ENCODE measurements around the gene MTARC2. TPM values are rescaled to one million over a fixed set of nuclear protein-coding genes. Genes with fewer than 3 reads are reported as not detected.

MTARC2 gene
- total and polyA plus RNA-seq, 2 donors (not counting 1 experiment from before 2014, with no cell fraction given) = 12.6 to 14.5 TPM

- no peaks in the 10 kb centered on the region for H3K79me2 ChIP-seq (ENCODE audit: control insufficient read depth, insufficient read depth, low read length)
- DNase-seq (ENCODE audit: low read depth in 2 of 2) = peak; percentile 30 to 54
- H3K4me1 ChIP-seq (ENCODE audit: control insufficient read depth, extremely low read depth, insufficient read depth, low read length) = peaks cover 10% of the 10 kb centered on the region
- H3K4me2 ChIP-seq (ENCODE audit: extremely low read depth, insufficient read depth, low read length) = no peak overlapping the region
- no peak overlapping the region for H3K9ac ChIP-seq (ENCODE audit: insufficient read depth, low read length)
- H4K20me1 ChIP-seq (ENCODE audit: control insufficient read depth, extremely low read depth, insufficient read depth, low read length) = no peaks in the 10 kb centered on the region
- H3K27ac ChIP-seq (ENCODE audit: insufficient read depth, low read length) = no peak overlapping the region
- H3K4me3 ChIP-seq (replicated peaks in 1 of 4; ENCODE audit: control extremely low read depth in 1 of 4, insufficient read depth in 1 of 4, low read depth in 3 of 4, low read length in 4 of 4) = no peak overlapping the region
- H2AFZ ChIP-seq (ENCODE audit: low read length) = no peak overlapping the region
- H3K36me3 ChIP-seq (ENCODE audit: control insufficient read depth, insufficient read depth, low read length) = no peaks in the 10 kb centered on the region
- H3K9me3 ChIP-seq (ENCODE audit: control insufficient read depth, insufficient read depth, low read depth, low read length) = no peaks in the 10 kb centered on the region
- H3K27me3 ChIP-seq (ENCODE audit: control insufficient read depth, insufficient read depth, low read length) = peaks cover 10% of the 10 kb centered on the region
- TF ChIP-seq EZH2 (IDR thresholded peaks at IDR 0.05; ENCODE audit: low read length, missing control alignments) (no peak), CTCF (conservative IDR thresholded peaks at IDR 0.05 in 1 of 2, IDR thresholded peaks at IDR 0.05 in 1 of 2; ENCODE audit: low read depth in 1 of 2, low read length in 2 of 2) (no peak)
Measured at GRCh38 chr1:220817907-220818306, 69.8 kb downstream of the MTARC2 start.

- peaks cover 11% of the 10 kb centered on the region for H3K27me3 ChIP-seq (ENCODE audit: control insufficient read depth, insufficient read depth, low read length)
- no peak overlapping the region for H3K4me3 ChIP-seq (replicated peaks in 1 of 4; ENCODE audit: control extremely low read depth in 1 of 4, insufficient read depth in 1 of 4, low read depth in 3 of 4, low read length in 4 of 4)
- H4K20me1 ChIP-seq (ENCODE audit: control insufficient read depth, extremely low read depth, insufficient read depth, low read length) = no peaks in the 10 kb centered on the region
- no peak overlapping the region for H3K27ac ChIP-seq (ENCODE audit: insufficient read depth, low read length)
- no peaks in the 10 kb centered on the region for H3K36me3 ChIP-seq (ENCODE audit: control insufficient read depth, insufficient read depth, low read length)
- H3K79me2 ChIP-seq (ENCODE audit: control insufficient read depth, insufficient read depth, low read length) = no peaks in the 10 kb centered on the region
- peaks cover 10% of the 10 kb centered on the region for H3K4me1 ChIP-seq (ENCODE audit: control insufficient read depth, extremely low read depth, insufficient read depth, low read length)
- no peaks in the 10 kb centered on the region for H3K9me3 ChIP-seq (ENCODE audit: control insufficient read depth, insufficient read depth, low read depth, low read length)
- peak; percentile 93 to 99 for DNase-seq (ENCODE audit: low read depth in 2 of 2)
- H2AFZ ChIP-seq (ENCODE audit: low read length) = no peak overlapping the region
- no peak for TF ChIP-seq EZH2 (IDR thresholded peaks at IDR 0.05; ENCODE audit: low read length, missing control alignments)
- no peak for TF ChIP-seq CTCF (conservative IDR thresholded peaks at IDR 0.05 in 1 of 2, IDR thresholded peaks at IDR 0.05 in 1 of 2; ENCODE audit: low read depth in 1 of 2, low read length in 2 of 2)
- no peak overlapping the region for H3K9ac ChIP-seq (ENCODE audit: insufficient read depth, low read length)
- H3K4me2 ChIP-seq (ENCODE audit: extremely low read depth, insufficient read depth, low read length) = no peak overlapping the region
Measured at GRCh38 chr1:220818421-220819173, 70.5 kb downstream of the MTARC2 start.

GRCh38 chr1:220819467-220820026 is 71.4 kb downstream of the MTARC2 start:
- H3K9ac ChIP-seq (ENCODE audit: insufficient read depth, low read length) = no peak overlapping the region
- H3K4me1 ChIP-seq (ENCODE audit: control insufficient read depth, extremely low read depth, insufficient read depth, low read length) = peaks cover 10% of the 10 kb centered on the region
- no peak overlapping the region for H3K4me2 ChIP-seq (ENCODE audit: extremely low read depth, insufficient read depth, low read length)
- H3K9me3 ChIP-seq (ENCODE audit: control insufficient read depth, insufficient read depth, low read depth, low read length) = no peaks in the 10 kb centered on the region
- TF ChIP-seq EZH2 (IDR thresholded peaks at IDR 0.05; ENCODE audit: low read length, missing control alignments) = no peak
- TF ChIP-seq CTCF (conservative IDR thresholded peaks at IDR 0.05 in 1 of 2, IDR thresholded peaks at IDR 0.05 in 1 of 2; ENCODE audit: low read depth in 1 of 2, low read length in 2 of 2) = no peak
- H3K27me3 ChIP-seq (ENCODE audit: control insufficient read depth, insufficient read depth, low read length) = peaks cover 8% of the 10 kb centered on the region
- H4K20me1 ChIP-seq (ENCODE audit: control insufficient read depth, extremely low read depth, insufficient read depth, low read length) = no peaks in the 10 kb centered on the region
- no peak overlapping the region for H3K27ac ChIP-seq (ENCODE audit: insufficient read depth, low read length)
- no peak overlapping the region for H3K4me3 ChIP-seq (replicated peaks in 1 of 4; ENCODE audit: control extremely low read depth in 1 of 4, insufficient read depth in 1 of 4, low read depth in 3 of 4, low read length in 4 of 4)
- peak in 1 of 2 donors; percentile 10 for DNase-seq (ENCODE audit: low read depth in 2 of 2)
- no peaks in the 10 kb centered on the region for H3K36me3 ChIP-seq (ENCODE audit: control insufficient read depth, insufficient read depth, low read length)
- no peaks in the 10 kb centered on the region for H3K79me2 ChIP-seq (ENCODE audit: control insufficient read depth, insufficient read depth, low read length)
- H2AFZ ChIP-seq (ENCODE audit: low read length) = no peak overlapping the region
